Endothelial cell of umbilical vein (primary cell): ENCODE results near the gene RNF10.

Source experiments
- FOS ChIP-seq: IDR thresholded peaks from 2 replicates; pipeline ENCODE4 v1.6.1; 2011; ENCODE audit warnings: mild to moderate bottlenecking, low read length, moderate library complexity, borderline replicate concordance; ENCODE audit not compliant: insufficient read depth
- MYC ChIP-seq: IDR thresholded peaks from one replicate; pipeline ENCODE4 v1.6.1; 2011; ENCODE audit warnings: mild to moderate bottlenecking, low read depth, low read length
- POLR2A ChIP-seq: IDR thresholded peaks from 2 replicates; pipeline ENCODE4 v1.6.1; 2012; ENCODE audit warnings: low read depth, mild to moderate bottlenecking, control low read depth, low read length
- POLR2AphosphoS5 ChIP-seq: IDR thresholded peaks from 2 replicates; pipeline ENCODE4 v1.6.1; 2012; ENCODE audit warnings: low read depth, mild to moderate bottlenecking, control low read depth, low read length, moderate library complexity; ENCODE audit not compliant: insufficient read depth
- TF ChIP-seq, protein P1 (sequence below), 2 donors: IDR thresholded peaks; 1 replicate in 1 of 2; 2 replicates in 1 of 2; pipeline ENCODE4 v1.5.1; 2011; ENCODE audit warnings: low read length in 2 of 2, mild to moderate bottlenecking in 2 of 2, moderate library complexity in 2 of 2, control low read depth in 1 of 2, inconsistent platforms in 1 of 2, low read depth in 1 of 2; ENCODE audit not compliant: insufficient read depth in 1 of 2; ENCODE audit errors: extremely low read depth in 1 of 2
- TF ChIP-seq, protein P2 (sequence below): IDR thresholded peaks from 2 replicates; pipeline ENCODE4 v1.6.1; 2011; ENCODE audit not compliant: insufficient read depth, insufficient read length

DNA sequence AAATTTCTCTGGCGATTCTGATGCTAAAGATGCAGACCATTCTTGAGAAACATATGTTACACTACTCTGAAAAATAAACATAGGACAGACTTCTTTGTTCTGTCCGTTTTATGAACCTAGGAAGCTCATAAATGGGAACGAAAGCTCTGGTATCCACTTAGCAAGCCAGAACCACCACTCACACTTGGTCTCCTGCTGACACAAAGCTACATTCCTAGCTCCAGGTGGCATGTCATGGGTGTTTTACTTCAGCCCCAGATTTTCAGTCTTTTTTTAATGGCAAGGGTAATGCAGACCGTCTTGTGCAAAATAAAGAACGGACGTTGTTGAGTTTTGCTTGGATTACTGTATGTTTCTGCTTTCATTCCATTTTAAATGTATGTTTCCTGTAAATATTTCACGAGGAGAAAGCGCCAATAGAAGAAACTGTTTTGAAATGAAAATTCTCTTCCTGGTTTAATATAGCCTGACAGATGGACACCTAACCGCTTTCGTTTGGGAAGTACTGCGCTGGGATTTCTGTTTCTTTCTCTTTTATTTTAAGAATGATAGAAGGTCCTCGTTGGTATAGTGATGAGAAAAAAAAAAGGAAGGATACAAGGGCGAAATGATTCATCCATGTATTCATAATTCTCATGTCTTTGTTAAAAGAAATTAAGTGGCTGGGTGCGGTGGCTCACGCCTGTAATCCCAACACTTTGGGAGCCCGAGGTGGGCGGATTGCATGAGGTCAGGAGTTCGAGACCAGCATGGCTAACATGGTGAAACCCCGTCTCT, 4.3 kb upstream of the RNF10 start:
- TF ChIP-seq POLR2A (no peak), POLR2AphosphoS5 (no peak), MYC (no peak), FOS (peak; percentile 30)
- TF ChIP-seq, protein P1, sequence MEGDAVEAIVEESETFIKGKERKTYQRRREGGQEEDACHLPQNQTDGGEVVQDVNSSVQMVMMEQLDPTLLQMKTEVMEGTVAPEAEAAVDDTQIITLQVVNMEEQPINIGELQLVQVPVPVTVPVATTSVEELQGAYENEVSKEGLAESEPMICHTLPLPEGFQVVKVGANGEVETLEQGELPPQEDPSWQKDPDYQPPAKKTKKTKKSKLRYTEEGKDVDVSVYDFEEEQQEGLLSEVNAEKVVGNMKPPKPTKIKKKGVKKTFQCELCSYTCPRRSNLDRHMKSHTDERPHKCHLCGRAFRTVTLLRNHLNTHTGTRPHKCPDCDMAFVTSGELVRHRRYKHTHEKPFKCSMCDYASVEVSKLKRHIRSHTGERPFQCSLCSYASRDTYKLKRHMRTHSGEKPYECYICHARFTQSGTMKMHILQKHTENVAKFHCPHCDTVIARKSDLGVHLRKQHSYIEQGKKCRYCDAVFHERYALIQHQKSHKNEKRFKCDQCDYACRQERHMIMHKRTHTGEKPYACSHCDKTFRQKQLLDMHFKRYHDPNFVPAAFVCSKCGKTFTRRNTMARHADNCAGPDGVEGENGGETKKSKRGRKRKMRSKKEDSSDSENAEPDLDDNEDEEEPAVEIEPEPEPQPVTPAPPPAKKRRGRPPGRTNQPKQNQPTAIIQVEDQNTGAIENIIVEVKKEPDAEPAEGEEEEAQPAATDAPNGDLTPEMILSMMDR (IDR thresholded peaks at IDR 0.05; ENCODE audit: extremely low read depth in 1 of 2, insufficient read depth in 1 of 2, low read depth in 1 of 2, low read length in 2 of 2) = no peak
- TF ChIP-seq, protein P2, sequence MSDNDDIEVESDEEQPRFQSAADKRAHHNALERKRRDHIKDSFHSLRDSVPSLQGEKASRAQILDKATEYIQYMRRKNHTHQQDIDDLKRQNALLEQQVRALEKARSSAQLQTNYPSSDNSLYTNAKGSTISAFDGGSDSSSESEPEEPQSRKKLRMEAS = no peak
